ENCODE measurements around the gene THAP12.

DNA sequence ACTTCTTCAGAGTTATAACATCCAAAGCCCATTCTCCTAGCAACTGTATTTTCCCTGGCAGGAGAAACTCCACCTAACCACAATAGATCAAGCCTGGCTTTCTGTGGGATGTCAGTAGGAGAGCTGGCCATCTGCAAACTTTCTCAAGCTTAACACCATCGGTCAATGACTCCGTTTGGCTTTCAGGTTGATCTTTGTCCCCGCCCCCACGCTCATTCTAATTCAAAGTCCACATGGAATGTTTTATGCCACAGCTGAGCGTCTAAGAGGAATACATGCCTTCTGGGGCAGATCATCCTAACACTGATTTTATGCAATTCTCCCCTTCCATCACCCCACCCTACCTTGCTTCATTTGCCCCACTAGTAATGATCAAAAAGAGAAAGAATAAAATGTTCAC is 5.0 kb upstream of the THAP12 start:
- TF ChIP-seq, protein P1, sequence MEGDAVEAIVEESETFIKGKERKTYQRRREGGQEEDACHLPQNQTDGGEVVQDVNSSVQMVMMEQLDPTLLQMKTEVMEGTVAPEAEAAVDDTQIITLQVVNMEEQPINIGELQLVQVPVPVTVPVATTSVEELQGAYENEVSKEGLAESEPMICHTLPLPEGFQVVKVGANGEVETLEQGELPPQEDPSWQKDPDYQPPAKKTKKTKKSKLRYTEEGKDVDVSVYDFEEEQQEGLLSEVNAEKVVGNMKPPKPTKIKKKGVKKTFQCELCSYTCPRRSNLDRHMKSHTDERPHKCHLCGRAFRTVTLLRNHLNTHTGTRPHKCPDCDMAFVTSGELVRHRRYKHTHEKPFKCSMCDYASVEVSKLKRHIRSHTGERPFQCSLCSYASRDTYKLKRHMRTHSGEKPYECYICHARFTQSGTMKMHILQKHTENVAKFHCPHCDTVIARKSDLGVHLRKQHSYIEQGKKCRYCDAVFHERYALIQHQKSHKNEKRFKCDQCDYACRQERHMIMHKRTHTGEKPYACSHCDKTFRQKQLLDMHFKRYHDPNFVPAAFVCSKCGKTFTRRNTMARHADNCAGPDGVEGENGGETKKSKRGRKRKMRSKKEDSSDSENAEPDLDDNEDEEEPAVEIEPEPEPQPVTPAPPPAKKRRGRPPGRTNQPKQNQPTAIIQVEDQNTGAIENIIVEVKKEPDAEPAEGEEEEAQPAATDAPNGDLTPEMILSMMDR (IDR thresholded peaks at IDR 0.05), result no peak
- no peak for TF ChIP-seq POLR2A (IDR thresholded peaks at IDR 0.05)

All from Peyer's patch (tissue), 4 donors.